GM20000 (cell line): ENCODE results near the gene PIP5K1A.

ENCODE experiments used
- DNase-seq: peaks from one replicate; pipeline ENCODE4 v3.0.0; 2012; ENCODE audit warnings: low spot score
- TF ChIP-seq, protein P1 (sequence below): IDR thresholded peaks from 2 replicates; pipeline ENCODE4 v1.5.1; 2012; ENCODE audit warnings: mild to moderate bottlenecking, control low read depth; ENCODE audit errors: extremely low read depth, missing control alignments

Gene PIP5K1A

DNA sequence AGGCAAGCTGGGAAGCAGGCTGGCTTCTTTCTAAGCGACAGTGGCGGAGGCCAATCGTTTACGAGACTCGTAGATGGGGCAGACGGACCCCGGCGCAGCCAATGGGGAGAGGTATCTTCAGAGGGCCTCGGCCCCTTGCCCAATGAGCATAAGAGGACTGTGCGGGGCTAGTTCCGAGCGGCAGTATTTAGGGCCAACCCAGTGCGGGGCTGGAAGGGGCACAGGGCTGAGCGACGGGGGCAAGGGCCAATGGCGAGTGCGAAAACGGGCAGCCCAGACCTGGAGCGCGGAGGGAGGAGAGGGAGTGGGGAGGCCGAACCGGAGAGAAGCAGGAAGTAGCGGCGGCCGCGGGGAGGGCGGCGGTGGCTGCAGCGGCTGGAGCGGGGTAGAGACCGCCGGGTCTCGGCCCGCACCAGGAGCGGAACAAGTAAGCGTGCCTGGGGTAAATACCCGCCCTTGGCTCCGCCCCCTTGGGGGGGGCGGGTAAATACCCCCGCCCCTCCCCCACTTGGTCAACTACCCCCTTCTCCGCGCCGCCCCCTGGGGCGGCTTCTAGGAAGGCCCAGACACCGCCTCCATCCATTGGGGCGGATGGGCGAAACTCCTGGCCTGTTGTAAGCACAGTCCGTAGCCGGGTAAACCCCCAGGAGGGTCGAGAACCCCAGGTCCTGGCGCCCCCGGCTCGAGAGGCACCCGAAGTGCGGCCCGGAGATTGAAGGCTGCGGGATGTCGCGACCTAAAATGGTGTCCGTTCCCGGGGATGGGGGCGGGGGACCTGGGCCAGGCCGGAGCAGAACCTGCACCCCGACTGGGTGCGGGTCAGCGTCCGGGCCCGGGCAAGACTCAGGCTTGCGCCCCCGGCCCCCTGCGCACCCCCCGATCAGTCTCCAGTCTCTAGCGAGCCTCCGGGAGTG, 83.9 kb downstream of the PIP5K1A start, which contains the start of gene ZNF687:
Gene ZNF687 (plus strand): TSS at position 331 of the 914 bp plus-strand sequence. CDS start 3,993 bp downstream, outside the sequence.
- TF ChIP-seq, protein P1, sequence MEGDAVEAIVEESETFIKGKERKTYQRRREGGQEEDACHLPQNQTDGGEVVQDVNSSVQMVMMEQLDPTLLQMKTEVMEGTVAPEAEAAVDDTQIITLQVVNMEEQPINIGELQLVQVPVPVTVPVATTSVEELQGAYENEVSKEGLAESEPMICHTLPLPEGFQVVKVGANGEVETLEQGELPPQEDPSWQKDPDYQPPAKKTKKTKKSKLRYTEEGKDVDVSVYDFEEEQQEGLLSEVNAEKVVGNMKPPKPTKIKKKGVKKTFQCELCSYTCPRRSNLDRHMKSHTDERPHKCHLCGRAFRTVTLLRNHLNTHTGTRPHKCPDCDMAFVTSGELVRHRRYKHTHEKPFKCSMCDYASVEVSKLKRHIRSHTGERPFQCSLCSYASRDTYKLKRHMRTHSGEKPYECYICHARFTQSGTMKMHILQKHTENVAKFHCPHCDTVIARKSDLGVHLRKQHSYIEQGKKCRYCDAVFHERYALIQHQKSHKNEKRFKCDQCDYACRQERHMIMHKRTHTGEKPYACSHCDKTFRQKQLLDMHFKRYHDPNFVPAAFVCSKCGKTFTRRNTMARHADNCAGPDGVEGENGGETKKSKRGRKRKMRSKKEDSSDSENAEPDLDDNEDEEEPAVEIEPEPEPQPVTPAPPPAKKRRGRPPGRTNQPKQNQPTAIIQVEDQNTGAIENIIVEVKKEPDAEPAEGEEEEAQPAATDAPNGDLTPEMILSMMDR = no peak
- DNase-seq = peak; percentile 98

DNA sequence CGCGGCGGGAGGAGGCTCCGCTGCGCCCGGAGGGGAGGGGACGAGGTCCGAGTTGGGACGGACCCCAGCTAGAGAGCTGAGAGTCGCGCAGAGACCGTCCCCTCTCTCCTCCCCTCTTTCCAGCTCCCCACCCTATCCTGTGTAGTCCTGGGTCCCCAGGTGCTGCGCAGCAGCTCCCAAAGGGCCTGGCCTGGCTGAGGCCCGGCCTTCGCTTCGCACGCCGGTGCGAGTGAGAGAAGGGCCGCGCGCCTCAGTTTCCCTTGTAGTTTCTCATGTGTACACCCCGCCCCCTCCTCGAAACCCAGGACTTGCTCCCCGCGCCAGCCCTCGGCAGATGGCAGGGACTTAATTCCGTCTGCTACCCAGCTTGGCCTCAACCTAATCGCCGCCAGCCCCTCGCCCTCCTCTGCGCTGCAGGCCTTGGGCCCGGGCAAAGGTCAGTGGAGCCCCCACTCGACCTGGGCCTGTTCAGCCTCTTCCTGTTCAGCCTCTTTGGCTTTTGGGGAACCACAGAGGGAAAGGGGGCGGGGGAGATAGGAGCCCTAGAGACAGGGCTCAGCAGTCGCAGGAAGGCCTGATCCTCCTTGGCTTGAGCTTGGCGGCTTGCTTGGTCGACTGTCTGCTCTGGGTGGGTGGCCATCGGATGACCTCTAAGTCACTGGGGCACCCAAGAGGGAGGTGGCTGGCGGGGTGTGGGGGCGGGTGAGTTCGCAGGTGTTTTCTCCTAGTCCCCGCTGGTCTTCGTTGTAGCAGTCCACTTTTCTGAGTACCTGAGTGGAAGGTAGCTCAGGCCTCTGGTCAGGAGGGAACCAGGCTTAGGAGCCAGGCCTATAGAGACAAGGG, 84.8 kb downstream of the PIP5K1A start:
- peak; percentile 59 for DNase-seq
- TF ChIP-seq, protein P1 = no peak

DNA sequence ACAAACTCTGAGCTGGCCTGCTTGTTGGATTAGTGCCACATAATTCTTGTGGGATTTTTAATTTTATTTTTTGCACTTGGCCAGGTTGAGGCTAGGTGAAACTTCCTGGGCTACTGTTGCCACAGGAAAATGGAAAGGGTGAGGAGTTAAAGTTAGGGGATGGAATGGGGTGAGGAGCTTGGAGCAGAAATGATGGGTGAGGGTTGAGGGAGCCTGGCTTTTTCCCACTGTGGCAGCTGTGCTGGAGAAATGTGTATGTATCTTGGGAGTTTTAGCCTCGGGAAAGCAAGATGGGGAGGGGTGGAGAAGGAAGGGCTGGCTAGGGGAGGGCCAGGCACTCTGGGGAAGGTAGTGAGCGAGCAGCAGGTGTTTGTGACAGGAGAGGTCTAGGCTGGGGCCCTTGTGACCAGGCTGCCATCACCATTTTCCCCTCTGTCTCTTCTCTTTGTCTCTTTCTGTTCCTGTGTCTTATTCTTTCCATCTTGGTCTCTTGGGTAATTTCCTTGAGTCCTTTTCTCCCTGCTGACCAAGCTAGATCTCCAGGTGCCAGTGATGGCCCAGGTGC, 85.7 kb downstream of the PIP5K1A start:
- TF ChIP-seq, protein P1 = no peak

DNA sequence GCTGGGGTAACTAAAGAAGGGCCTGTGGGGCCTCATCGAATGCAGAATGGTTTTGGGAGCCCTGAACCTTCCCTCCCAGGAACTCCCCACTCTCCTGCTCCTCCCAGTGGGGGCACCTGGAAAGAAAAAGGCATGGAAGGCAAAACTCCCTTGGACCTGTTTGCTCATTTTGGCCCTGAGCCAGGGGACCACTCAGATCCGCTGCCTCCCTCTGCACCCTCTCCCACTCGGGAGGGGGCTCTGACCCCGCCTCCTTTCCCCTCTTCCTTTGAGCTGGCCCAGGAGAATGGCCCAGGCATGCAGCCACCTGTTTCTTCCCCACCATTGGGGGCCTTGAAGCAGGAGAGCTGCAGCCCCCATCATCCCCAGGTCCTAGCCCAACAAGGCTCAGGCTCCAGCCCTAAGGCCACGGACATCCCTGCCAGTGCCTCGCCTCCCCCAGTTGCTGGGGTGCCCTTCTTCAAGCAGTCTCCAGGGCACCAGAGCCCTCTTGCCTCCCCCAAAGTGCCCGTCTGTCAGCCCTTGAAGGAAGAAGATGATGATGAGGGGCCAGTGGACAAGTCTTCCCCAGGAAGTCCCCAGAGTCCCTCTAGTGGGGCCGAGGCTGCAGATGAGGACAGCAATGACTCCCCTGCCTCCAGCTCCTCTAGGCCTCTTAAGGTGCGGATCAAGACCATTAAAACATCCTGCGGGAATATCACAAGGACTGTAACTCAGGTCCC, 88.4 kb downstream of the PIP5K1A start:
- no peak for DNase-seq
- TF ChIP-seq, protein P1 = no peak

More for the DNA sequence above, 85.7 kb downstream of the PIP5K1A start:
- no peak for DNase-seq

DNA sequence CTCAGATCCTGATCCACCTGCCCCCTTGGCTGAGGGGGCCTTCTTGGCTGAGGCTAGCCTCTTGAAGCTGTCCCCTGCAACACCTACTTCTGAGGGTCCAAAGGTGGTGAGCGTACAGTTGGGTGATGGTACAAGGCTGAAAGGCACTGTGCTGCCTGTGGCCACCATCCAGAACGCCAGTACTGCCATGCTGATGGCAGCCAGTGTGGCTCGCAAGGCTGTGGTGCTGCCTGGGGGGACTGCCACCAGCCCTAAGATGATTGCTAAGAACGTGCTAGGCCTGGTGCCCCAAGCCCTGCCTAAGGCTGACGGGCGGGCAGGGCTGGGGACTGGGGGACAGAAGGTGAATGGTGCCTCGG, 89.0 kb downstream of the PIP5K1A start:
- TF ChIP-seq, protein P1 = no peak
- no peak for DNase-seq

DNA sequence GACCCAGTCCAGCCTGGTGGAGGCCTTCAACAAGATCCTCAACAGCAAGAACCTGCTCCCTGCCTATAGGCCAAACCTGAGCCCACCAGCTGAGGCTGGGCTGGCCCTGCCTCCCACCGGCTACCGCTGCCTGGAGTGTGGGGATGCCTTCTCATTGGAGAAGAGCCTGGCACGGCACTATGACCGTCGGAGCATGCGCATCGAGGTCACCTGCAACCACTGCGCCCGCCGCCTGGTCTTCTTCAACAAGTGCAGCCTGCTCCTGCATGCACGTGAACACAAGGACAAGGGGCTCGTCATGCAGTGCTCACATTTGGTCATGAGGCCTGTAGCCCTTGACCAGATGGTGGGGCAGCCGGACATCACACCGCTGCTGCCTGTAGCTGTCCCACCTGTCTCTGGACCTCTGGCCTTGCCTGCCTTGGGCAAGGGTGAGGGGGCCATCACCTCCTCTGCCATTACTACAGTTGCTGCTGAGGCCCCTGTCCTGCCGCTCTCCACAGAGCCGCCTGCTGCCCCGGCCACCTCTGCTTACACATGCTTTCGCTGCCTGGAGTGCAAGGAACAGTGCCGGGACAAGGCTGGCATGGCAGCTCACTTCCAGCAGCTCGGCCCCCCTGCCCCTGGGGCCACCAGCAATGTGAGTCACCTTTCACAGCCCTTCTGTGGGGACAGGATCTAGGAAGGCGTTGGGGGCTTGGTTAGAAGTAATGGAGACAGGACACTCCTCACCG, 89.6 kb downstream of the PIP5K1A start:
- TF ChIP-seq, protein P1 = no peak
- DNase-seq = no peak
